Mesendoderm (in vitro differentiated cells): ENCODE measurements around the gene CDK11A.
A peak's percentile ranks its signal among the peaks of the same experiment; 100 is the strongest.
"Not testable (repeated sequence)": the region's sequence is repeated elsewhere in the genome, so short reads cannot be mapped to it uniquely, and the experiment has no call there.

Source experiments
- DNase-seq: peaks from one replicate; pipeline ENCODE4 v3.0.0; 2013
- H2AK5ac ChIP-seq: 2 replicates; pipeline ENCODE4 v1.6.1; 2013; ENCODE audit warnings: low read length, inconsistent platforms
- H2BK120ac ChIP-seq: 2 replicates; pipeline ENCODE4 v1.6.1; 2013; ENCODE audit warnings: low read depth, mild to moderate bottlenecking, low read length, moderate library complexity, mixed read lengths
- H2BK15ac ChIP-seq: replicated peaks from 2 replicates; pipeline ENCODE4 v1.6.1; 2013; ENCODE audit warnings: low read depth, mild to moderate bottlenecking, moderate library complexity
- H2BK5ac ChIP-seq: 2 replicates; pipeline ENCODE4 v1.6.1; 2013; ENCODE audit warnings: low read length, inconsistent platforms
- H3K18ac ChIP-seq: 2 replicates; pipeline ENCODE4 v1.6.1; 2013; ENCODE audit warnings: mild to moderate bottlenecking, low read length, mixed read lengths
- H3K23ac ChIP-seq: one replicate; pipeline ENCODE4 v1.6.1; 2013; ENCODE audit warnings: low read length
- H3K27ac ChIP-seq: 2 replicates; pipeline ENCODE4 v1.5.1; 2013; ENCODE audit warnings: low read depth, mild to moderate bottlenecking, inconsistent platforms, low read length, moderate library complexity
- H3K27me3 ChIP-seq: 2 replicates; pipeline ENCODE4 v1.6.1; 2013; ENCODE audit warnings: low read length, control low read depth, mild to moderate bottlenecking, inconsistent platforms; ENCODE audit not compliant: insufficient read depth, poor library complexity
- H3K36me3 ChIP-seq: 2 replicates; pipeline ENCODE4 v1.6.1; 2013; ENCODE audit warnings: low read length, inconsistent platforms; ENCODE audit not compliant: control insufficient read depth, insufficient read depth
- H3K4ac ChIP-seq: one replicate; pipeline ENCODE4 v1.6.1; 2013; ENCODE audit warnings: low read depth, mild to moderate bottlenecking, low read length, moderate library complexity
- H3K4me1 ChIP-seq: 2 replicates; pipeline ENCODE4 v1.6.1; 2013; ENCODE audit warnings: low read depth, low read length, inconsistent platforms; ENCODE audit not compliant: control insufficient read depth
- H3K4me2 ChIP-seq: 2 replicates; pipeline ENCODE4 v1.6.1; 2013; ENCODE audit warnings: low read length
- H3K4me3 ChIP-seq: 2 replicates; pipeline ENCODE4 v1.5.1; 2013; ENCODE audit warnings: mild to moderate bottlenecking, low read length
- H3K56ac ChIP-seq: one replicate; pipeline ENCODE4 v1.6.1; 2013; ENCODE audit warnings: low read length
- H3K79me1 ChIP-seq: 2 replicates; pipeline ENCODE4 v1.6.1; 2013; ENCODE audit warnings: low read length, inconsistent platforms
- H3K79me2 ChIP-seq: 2 replicates; pipeline ENCODE4 v1.6.1; 2013; ENCODE audit warnings: mild to moderate bottlenecking, low read length; ENCODE audit not compliant: control insufficient read depth, insufficient read depth
- H3K9ac ChIP-seq: 2 replicates; pipeline ENCODE4 v1.6.1; 2013; ENCODE audit warnings: low read length, inconsistent platforms
- H4K5ac ChIP-seq: one replicate; pipeline ENCODE4 v1.6.1; 2013; ENCODE audit warnings: low read length
- H4K8ac ChIP-seq: one replicate; pipeline ENCODE4 v1.6.1; 2013; ENCODE audit warnings: low read depth, mild to moderate bottlenecking, control low read depth, low read length, moderate library complexity
- WGBS: extraction: QIAGEN DNeasy Blood & Tissue Kit; methylation state at CpG from one replicate; pipeline ENCODE4 v1.1.7; 2013; ENCODE audit warnings: low lambda C conversion rate, missing lambda C conversion rate; ENCODE audit not compliant: insufficient coverage; ENCODE audit errors: extremely low coverage; 5-methylcytosine and 5-hydroxymethylcytosine counted together

CDK11A gene

GRCh38 chr1:1726088-1726487 is 1.9 kb upstream of the CDK11A start:
- not testable (repeated sequence) for H3K4me3 ChIP-seq, H4K5ac ChIP-seq, H3K4me1 ChIP-seq, H3K4ac ChIP-seq, H3K56ac ChIP-seq, H3K18ac ChIP-seq, H2BK15ac ChIP-seq, H3K27me3 ChIP-seq, H3K36me3 ChIP-seq, H3K4me2 ChIP-seq, H2BK120ac ChIP-seq, H3K27ac ChIP-seq, H3K79me1 ChIP-seq, H3K9ac ChIP-seq, H4K8ac ChIP-seq, H3K23ac ChIP-seq, H2AK5ac ChIP-seq, H3K79me2 ChIP-seq, H2BK5ac ChIP-seq
- DNase-seq = peak; percentile 4
- no CpG with 5 or more reads among the region's 17 CpGs for WGBS

- Histone ChIP-seq H3K4me1 (no peaks in the 10 kb centered on the region), H3K56ac (no peak overlapping the region), H3K4ac (no peak overlapping the region), H3K36me3 (peaks cover 5% of the 10 kb centered on the region), H3K27me3 (no peaks in the 10 kb centered on the region), H2BK5ac (no peak overlapping the region), H2BK120ac (no peak overlapping the region), H3K4me3 (no peak overlapping the region), H3K18ac (no peak overlapping the region), H3K79me1 (no peaks in the 10 kb centered on the region), H4K8ac (no peak overlapping the region), H4K5ac (no peak overlapping the region), H3K79me2 (no peaks in the 10 kb centered on the region), H3K9ac (no peak overlapping the region), H2BK15ac (no peak overlapping the region), H3K4me2 (no peak overlapping the region), H3K23ac (no peak overlapping the region), H3K27ac (no peak overlapping the region), H2AK5ac (no peak overlapping the region)
- WGBS = no CpG with 5 or more reads among the region's 7 CpGs
- DNase-seq = no peak
Measured at GRCh38 chr1:1721201-1721600, 3.0 kb downstream of the CDK11A start.

GRCh38 chr1:1715109-1715883 is 8.9 kb downstream of the CDK11A start:
- DNase-seq, H3K79me2 ChIP-seq, H3K27ac ChIP-seq, H3K18ac ChIP-seq, H3K36me3 ChIP-seq, H4K8ac ChIP-seq, H3K4ac ChIP-seq, H2AK5ac ChIP-seq, H3K23ac ChIP-seq, H4K5ac ChIP-seq, H2BK5ac ChIP-seq, H3K9ac ChIP-seq, H3K4me1 ChIP-seq, H2BK120ac ChIP-seq, H3K4me2 ChIP-seq, H3K56ac ChIP-seq, H3K27me3 ChIP-seq, H2BK15ac ChIP-seq, H3K4me3 ChIP-seq, H3K79me1 ChIP-seq: not testable (repeated sequence)
- WGBS = no CpG with 5 or more reads among the region's 18 CpGs

- not testable (repeated sequence) for H3K79me2 ChIP-seq
Measured at GRCh38 chr1:1707897-1708296, 16.3 kb downstream of the CDK11A start.

GRCh38 chr1:1707241-1707640 is 16.9 kb downstream of the CDK11A start:
- not testable (repeated sequence) for H3K9ac ChIP-seq, H3K36me3 ChIP-seq, H4K5ac ChIP-seq, H3K27me3 ChIP-seq, H3K18ac ChIP-seq, DNase-seq, H4K8ac ChIP-seq, H2AK5ac ChIP-seq, H3K4me1 ChIP-seq, H3K4me3 ChIP-seq, H3K4me2 ChIP-seq, H3K79me2 ChIP-seq, H2BK120ac ChIP-seq, H3K56ac ChIP-seq, H3K4ac ChIP-seq, H2BK15ac ChIP-seq, H3K23ac ChIP-seq, H3K27ac ChIP-seq, H2BK5ac ChIP-seq, H3K79me1 ChIP-seq
- no CpG with 5 or more reads among the region's 23 CpGs for WGBS

More at GRCh38 chr1:1707897-1708296, 16.3 kb downstream of the CDK11A start:
- not testable (repeated sequence) for H2BK120ac ChIP-seq, H3K4ac ChIP-seq, H3K4me3 ChIP-seq, H3K4me2 ChIP-seq, H4K5ac ChIP-seq, H3K27me3 ChIP-seq, DNase-seq, H2BK5ac ChIP-seq, H2AK5ac ChIP-seq, H3K56ac ChIP-seq, H4K8ac ChIP-seq, H2BK15ac ChIP-seq, H3K9ac ChIP-seq, H3K36me3 ChIP-seq, H3K79me1 ChIP-seq, H3K18ac ChIP-seq, H3K27ac ChIP-seq, H3K4me1 ChIP-seq, H3K23ac ChIP-seq
- no CpG with 5 or more reads among the region's 20 CpGs for WGBS

GRCh38 chr1:1705623-1706022 is 18.5 kb downstream of the CDK11A start:
- H4K5ac ChIP-seq, H3K18ac ChIP-seq, H3K4me1 ChIP-seq, H2BK5ac ChIP-seq, H3K9ac ChIP-seq, H2BK120ac ChIP-seq, H4K8ac ChIP-seq, H3K27ac ChIP-seq, H3K56ac ChIP-seq, H3K4me2 ChIP-seq, H2AK5ac ChIP-seq, H3K79me2 ChIP-seq, H3K79me1 ChIP-seq, H3K36me3 ChIP-seq, H3K4me3 ChIP-seq, H3K23ac ChIP-seq, DNase-seq, H3K4ac ChIP-seq, H2BK15ac ChIP-seq, H3K27me3 ChIP-seq: not testable (repeated sequence)
- WGBS = no CpG with 5 or more reads among the region's 10 CpGs
